Measurements from ENCODE around the gene NLGN3.

GRCh38 chrX:71107762-71108360 lies 36.8 kb upstream of the NLGN3 start:
- no peak for TF ChIP-seq CTCF (conservative IDR thresholded peaks at IDR 0.05)
- no peak for TF ChIP-seq EZH2 (IDR thresholded peaks at IDR 0.05; ENCODE audit: low read depth)
